Sciatic nerve (tissue), 2 donors: Measurements from ENCODE around the gene TAPBP. TPM values are rescaled to one million over a fixed set of nuclear protein-coding genes. Genes with fewer than 3 reads are reported as not detected.
"Not testable (repeated sequence)": the region's sequence is repeated elsewhere in the genome, so short reads cannot be mapped to it uniquely, and the experiment has no call there.

ENCODE experiments used
- ATAC-seq: fragments of 200-7000 bp; cut with Tn5 transposase; one replicate; pipeline ENCODE4 v1.9.1; 2020; ENCODE audit warnings: mild to moderate bottlenecking, moderate library complexity
- DNase-seq: peaks from one replicate; pipeline ENCODE4 v3.0.0-alpha.2; 2020; ENCODE audit warnings: low spot score
- intact Hi-C: fragments of 100-400 bp; cut with DNase I; formaldehyde crosslinking; loops from one replicate; pipeline ENCODE4 v1.14.2; 2022
- total RNA-seq: library from RNA; stranded (reverse); fragmentation: NEBNext Ultra II Directional; extraction: Animal tissue kit (Norgen Biotek cat#: 25700); gene quantifications from one replicate; pipeline ENCODE4 v1.2.1, GENCODE V29; 2021
- donor health status: DM: no; HTN: no; CAD: no.
- donor health status: DM: no; HTN: no; CAD: no.

Gene TAPBP
- total RNA-seq: 85.5 TPM

GRCh38 chr6:33313709-33314514 lies at the start of gene TAPBP:
Gene TAPBP, minus strand, starts transcription at chr6:33314078. Its CDS starts 37 bp downstream, at chr6:33314041.
- DNase-seq (peak; percentile 78), ATAC-seq (peak; percentile 45)
- intact Hi-C loops: no loop called here

DNA sequence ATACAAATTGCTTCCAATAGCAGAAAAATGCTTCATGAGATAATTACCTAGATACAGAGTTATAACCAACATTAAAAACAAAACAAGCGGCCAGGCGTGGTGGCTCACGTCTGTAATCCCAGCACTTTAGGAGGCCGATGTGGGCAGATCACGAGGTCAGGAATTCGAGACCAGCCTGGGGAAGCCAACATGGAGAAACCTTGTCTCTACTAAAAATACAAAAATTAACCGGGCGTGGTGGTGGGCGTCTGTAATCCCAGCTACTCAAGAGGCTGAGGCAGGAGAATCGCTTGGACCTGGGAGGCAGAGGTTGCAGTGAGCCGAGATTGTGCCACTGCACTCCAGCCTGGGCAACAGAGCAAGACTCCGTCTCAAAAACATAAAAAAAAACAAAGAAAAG lies 49.6 kb upstream of the TAPBP start:
- ATAC-seq, intact Hi-C loops, DNase-seq: not testable (repeated sequence)

GRCh38 chr6:33359331-33359730 lies 45.5 kb upstream of the TAPBP start:
- DNase-seq: no peak
- ATAC-seq: no peak
- intact Hi-C loops: no loop called here

DNA sequence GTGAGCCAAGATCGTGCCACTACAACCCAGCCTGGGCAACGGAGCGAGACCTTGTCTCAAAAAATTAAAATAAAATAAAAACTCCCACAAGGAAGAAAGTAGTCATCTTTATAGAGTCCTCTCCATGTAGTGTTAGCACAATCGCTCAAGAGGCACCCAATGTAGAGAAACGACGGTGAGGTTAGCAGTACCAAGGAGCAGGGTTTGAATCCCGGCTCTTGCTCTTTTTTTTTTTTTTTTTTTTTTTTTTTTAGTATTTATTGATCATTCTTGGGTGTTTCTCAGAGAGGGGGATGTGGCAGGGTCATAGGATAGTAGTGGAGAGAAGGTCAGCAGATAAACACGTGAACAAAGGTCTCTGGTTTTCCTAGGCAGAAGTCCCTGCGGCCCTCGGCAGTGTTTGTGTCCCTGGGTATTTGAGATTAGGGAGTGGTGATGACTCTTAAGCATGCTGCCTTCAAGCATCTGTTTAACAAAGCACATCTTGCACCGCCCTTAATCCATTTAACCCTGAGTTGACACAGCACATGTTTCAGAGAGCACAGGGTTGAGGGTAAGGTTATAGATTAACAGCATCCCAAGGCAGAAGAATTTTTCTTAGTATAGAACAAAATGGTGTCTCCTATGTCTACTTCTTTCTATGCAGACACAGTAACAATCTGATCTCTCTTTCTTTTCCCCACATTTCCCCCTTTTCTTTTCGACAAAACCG lies 43.4 kb upstream of the TAPBP start:
- ATAC-seq, DNase-seq, intact Hi-C loops: not testable (repeated sequence)

- intact Hi-C loops: no loop called here
- ATAC-seq: no peak
- no peak for DNase-seq
Measured at GRCh38 chr6:33356295-33356694, 42.4 kb upstream of the TAPBP start.

GRCh38 chr6:33355860-33356259 lies 42.0 kb upstream of the TAPBP start:
- intact Hi-C loops, DNase-seq, ATAC-seq: not testable (repeated sequence)

- intact Hi-C loops: no loop called here
- no peak for ATAC-seq
- no peak for DNase-seq
Measured at GRCh38 chr6:33347816-33348215, 33.9 kb upstream of the TAPBP start.

GRCh38 chr6:33346972-33347371 lies 33.1 kb upstream of the TAPBP start:
- ATAC-seq, intact Hi-C loops, DNase-seq: not testable (repeated sequence)

DNA sequence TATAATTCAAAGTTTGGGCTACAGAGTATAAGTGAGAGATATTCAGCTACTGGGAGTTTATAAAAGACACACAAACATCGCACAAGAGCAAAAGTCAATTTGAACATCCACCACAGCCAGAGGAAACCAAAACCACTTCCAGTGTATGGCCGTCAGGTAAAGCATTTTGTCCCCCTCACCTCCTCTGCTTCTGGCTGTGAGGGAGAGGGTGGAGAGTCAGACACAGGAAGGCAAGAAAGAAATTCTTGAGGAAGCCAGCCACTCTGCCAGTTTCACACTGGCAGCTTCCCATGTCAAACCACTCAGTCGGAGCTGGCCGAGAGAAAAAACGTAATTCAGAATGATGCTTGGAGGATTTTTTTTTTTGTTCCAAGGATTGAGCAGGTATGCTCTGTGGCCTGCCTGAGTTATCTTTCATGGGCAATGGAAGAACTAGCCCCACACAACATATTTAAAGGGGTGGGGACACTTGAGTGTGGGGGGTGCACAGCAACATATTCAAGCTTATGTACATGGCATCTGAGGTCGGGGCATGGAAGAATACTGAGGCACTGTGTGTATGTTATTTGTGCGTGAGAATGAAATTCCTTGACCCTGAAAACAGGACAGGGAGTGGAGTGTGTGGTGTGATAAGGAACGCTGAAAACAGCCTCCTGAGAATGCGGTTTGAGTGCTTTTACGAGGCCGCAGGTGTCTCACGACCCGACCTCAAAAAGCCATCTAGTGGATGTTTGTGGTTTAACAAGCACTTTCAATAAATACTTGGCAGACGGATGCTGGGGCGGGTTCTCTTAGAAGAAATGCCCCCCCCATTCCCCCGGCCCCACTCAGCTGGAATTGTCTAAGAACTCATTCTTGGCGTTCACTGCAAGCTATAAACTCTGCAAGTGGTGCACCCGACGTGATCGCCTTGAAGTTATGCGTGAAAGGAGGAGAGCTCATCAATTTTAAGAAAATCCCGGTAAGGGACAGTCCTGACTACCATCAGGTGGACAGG lies 31.1 kb upstream of the TAPBP start:
- intact Hi-C loops: no loop called here
- peak; percentile 73 for DNase-seq
- ATAC-seq: peak; percentile 75

- DNase-seq (no peak), ATAC-seq (peak; percentile 30)
- intact Hi-C loops: no loop called here
Measured at GRCh38 chr6:33343953-33344611, 30.2 kb upstream of the TAPBP start.

- ATAC-seq, intact Hi-C loops, DNase-seq: not testable (repeated sequence)
Measured at GRCh38 chr6:33343606-33343952, 29.7 kb upstream of the TAPBP start.

GRCh38 chr6:33339193-33339592 lies 25.3 kb upstream of the TAPBP start:
- intact Hi-C loops: no loop called here
- DNase-seq (no peak), ATAC-seq (no peak)

DNA sequence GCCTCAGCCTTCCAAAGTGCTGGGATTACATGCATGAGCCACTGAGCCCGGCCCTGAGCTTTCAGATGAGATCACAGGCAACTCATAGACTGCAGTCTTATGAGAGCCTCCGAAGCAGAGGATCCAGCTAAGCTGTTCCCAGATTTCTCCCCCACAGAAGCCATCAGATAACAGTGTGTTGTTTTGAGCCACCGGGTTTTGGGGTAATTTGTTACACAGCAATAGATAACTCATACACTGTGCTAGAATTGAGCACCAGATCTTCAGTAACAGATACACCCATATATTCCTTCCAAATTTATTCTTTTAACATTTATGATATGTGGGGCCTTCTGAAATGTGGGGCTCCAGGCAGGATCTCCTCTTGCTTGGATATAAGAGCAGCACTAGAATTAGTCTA lies 22.6 kb upstream of the TAPBP start:
- intact Hi-C loops: no loop called here
- no peak for ATAC-seq
- no peak for DNase-seq

DNA sequence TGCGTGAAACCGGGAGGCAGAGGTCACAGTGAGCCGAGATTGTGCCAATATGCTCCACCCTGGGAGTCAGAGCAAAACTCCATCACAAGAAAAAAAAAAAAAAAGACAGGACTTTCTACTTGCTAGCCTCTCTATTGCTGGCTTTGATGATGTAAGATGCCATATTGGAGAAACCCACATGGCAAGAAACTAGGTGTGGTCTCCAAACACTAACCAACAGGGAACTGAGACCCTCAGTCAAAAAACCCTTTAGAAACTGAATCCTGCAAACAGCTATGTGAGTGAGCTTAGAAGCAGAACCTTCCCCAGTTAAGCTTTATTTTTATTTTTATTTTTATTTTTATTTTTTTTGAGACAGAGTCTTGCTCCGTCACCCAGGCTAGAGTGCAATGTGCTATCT lies 22.0 kb upstream of the TAPBP start:
- DNase-seq (no peak), ATAC-seq (no peak)
- intact Hi-C loops: no loop called here

DNA sequence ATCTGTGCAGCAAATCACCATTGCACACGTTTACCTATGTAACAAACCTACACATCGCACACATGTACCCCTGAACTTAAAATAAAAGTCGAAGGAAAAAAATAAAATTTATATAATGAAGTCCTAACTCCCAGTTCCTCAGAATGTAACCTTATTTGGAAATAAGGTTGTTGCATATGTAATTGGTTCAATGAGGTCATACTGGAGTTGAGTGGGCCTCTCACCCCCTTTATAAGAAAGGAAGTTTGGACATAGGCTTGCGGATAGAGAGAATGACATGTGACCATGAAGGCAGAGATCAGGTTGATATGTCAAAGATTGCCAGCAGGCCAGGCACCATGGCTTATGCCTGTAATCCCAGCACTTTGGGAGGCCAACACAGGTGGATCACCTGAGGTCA lies 19.8 kb upstream of the TAPBP start:
- DNase-seq (no peak), ATAC-seq (no peak)
- intact Hi-C loops: no loop called here

GRCh38 chr6:33330736-33331135 lies 16.9 kb upstream of the TAPBP start:
- intact Hi-C loops: no loop called here
- no peak for DNase-seq
- ATAC-seq: no peak

- intact Hi-C loops: no loop called here
- no peak for ATAC-seq
- DNase-seq: no peak
Measured at GRCh38 chr6:33329058-33329457, 15.2 kb upstream of the TAPBP start.

GRCh38 chr6:33324125-33324524 lies 10.2 kb upstream of the TAPBP start:
- DNase-seq: no peak
- no peak for ATAC-seq
- intact Hi-C loops: no loop called here

DNA sequence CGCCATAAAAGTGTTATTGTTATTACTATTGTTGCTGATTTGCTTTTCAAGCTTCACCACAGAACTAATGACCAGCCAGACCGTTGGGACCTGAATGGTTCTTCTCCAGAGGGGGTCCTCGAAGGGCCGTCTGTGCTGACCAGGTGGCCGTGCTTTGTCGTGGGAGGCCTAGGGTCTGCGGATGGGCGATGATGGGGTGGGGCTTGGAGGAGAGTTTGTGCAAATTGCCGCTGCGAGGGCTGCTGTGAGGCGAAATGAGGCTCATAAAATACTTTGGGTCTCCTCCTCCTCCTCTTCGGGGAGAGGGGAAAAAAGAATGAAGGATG lies 9.7 kb upstream of the TAPBP start:
- ATAC-seq (no peak), DNase-seq (no peak)
- intact Hi-C loops: no loop called here
